OCI-LY3 (cell line): Measurements from ENCODE around the gene SAMD13.

ENCODE experiments used
- H2AFZ ChIP-seq: fragments of 200-600, 300-600 bp; shearing (Covaris generic); 2 replicates; pipeline ENCODE4 v1.6.0; 2014; ENCODE audit warnings: antibody characterized with exemption, low read depth, low read length
- H3K27ac ChIP-seq: fragments of 200-600, 300-600 bp; sonication (generic); 2 replicates; pipeline ENCODE4 v1.5.1; 2014; ENCODE audit warnings: mild to moderate bottlenecking, low read length, moderate library complexity, mixed read lengths
- H3K27me3 ChIP-seq: fragments of 200-600, 300-600 bp; sonication (generic); 2 replicates; pipeline ENCODE4 v1.6.1; 2014; ENCODE audit warnings: low read depth, low read length, mixed read lengths
- H3K36me3 ChIP-seq: fragments of 200-600, 300-600 bp; sonication (generic); replicated peaks from 2 replicates; pipeline ENCODE3; 2014; ENCODE audit warnings: low read depth, low read length, mixed read lengths
- H3K4me1 ChIP-seq: fragments of 300-600, 200-600 bp; sonication (generic); 2 replicates; pipeline ENCODE4 v1.6.1; 2014; ENCODE audit warnings: low read length, mixed read lengths
- H3K4me2 ChIP-seq: fragments of 200-600, 300-600 bp; sonication (generic); 2 replicates; pipeline ENCODE4 v1.6.1; 2014; ENCODE audit warnings: low read length, mixed read lengths
- H3K4me3 ChIP-seq: fragments of 300-600, 200-600 bp; sonication (generic); 2 replicates; pipeline ENCODE4 v1.5.1; 2014; ENCODE audit warnings: antibody characterized with exemption, mild to moderate bottlenecking, low read length, moderate library complexity
- H3K79me2 ChIP-seq: fragments of 300-600, 200-600 bp; shearing (Covaris generic); 2 replicates; pipeline ENCODE4 v1.6.1; 2014; ENCODE audit warnings: mild to moderate bottlenecking, low read length, mixed read lengths
- H3K9ac ChIP-seq: fragments of 300-600, 200-600 bp; shearing (Covaris generic); 2 replicates; pipeline ENCODE4 v1.6.0; 2014; ENCODE audit warnings: mild to moderate bottlenecking, low read length, moderate library complexity
- H3K9me3 ChIP-seq: fragments of 200-600, 300-600 bp; shearing (Covaris generic); 2 replicates; pipeline ENCODE4 v1.6.1; 2014; ENCODE audit warnings: low read length, mixed read lengths; ENCODE audit not compliant: insufficient read depth
- H4K20me1 ChIP-seq: fragments of 200-600, 300-600 bp; sonication (generic); 2 replicates; pipeline ENCODE4 v1.6.1; 2016; ENCODE audit warnings: low read length, mixed read lengths; ENCODE audit not compliant: insufficient read depth
- EZH2phosphoT487 ChIP-seq: fragments of 200-600 bp; shearing (Covaris generic); IDR thresholded peaks from 2 replicates; pipeline ENCODE4 v1.6.1; 2018; ENCODE audit warnings: antibody characterized with exemption, mixed run types, low read depth
- TF ChIP-seq, protein P1 (sequence below): fragments of 200-600, 300-600 bp; sonication (generic); IDR thresholded peaks from 2 replicates; pipeline ENCODE4 v1.5.1; 2014; ENCODE audit warnings: antibody characterized with exemption, low read length, low read depth

The SAMD13 gene

GRCh38 chr1:84267476-84267875 lies 34.0 kb upstream of the SAMD13 start:
- Histone ChIP-seq H3K9ac (no peak overlapping the region), H3K4me1 (peaks cover 16% of the 10 kb centered on the region), H3K27me3 (no peaks in the 10 kb centered on the region), H3K9me3 (no peaks in the 10 kb centered on the region), H3K4me2 (no peak overlapping the region), H4K20me1 (no peaks in the 10 kb centered on the region), H3K27ac (no peak overlapping the region), H3K36me3 (no peaks in the 10 kb centered on the region), H3K4me3 (no peak overlapping the region), H2AFZ (no peak overlapping the region), H3K79me2 (no peaks in the 10 kb centered on the region)
- TF ChIP-seq, protein P1, sequence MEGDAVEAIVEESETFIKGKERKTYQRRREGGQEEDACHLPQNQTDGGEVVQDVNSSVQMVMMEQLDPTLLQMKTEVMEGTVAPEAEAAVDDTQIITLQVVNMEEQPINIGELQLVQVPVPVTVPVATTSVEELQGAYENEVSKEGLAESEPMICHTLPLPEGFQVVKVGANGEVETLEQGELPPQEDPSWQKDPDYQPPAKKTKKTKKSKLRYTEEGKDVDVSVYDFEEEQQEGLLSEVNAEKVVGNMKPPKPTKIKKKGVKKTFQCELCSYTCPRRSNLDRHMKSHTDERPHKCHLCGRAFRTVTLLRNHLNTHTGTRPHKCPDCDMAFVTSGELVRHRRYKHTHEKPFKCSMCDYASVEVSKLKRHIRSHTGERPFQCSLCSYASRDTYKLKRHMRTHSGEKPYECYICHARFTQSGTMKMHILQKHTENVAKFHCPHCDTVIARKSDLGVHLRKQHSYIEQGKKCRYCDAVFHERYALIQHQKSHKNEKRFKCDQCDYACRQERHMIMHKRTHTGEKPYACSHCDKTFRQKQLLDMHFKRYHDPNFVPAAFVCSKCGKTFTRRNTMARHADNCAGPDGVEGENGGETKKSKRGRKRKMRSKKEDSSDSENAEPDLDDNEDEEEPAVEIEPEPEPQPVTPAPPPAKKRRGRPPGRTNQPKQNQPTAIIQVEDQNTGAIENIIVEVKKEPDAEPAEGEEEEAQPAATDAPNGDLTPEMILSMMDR, result no peak
- TF ChIP-seq EZH2phosphoT487, result no peak

- Histone ChIP-seq H3K27ac (no peak overlapping the region), H3K79me2 (no peaks in the 10 kb centered on the region), H3K36me3 (no peaks in the 10 kb centered on the region), H2AFZ (no peak overlapping the region), H3K4me2 (no peak overlapping the region), H3K4me1 (peaks cover 19% of the 10 kb centered on the region), H3K4me3 (no peak overlapping the region), H3K9ac (no peak overlapping the region), H4K20me1 (no peaks in the 10 kb centered on the region), H3K27me3 (no peaks in the 10 kb centered on the region), H3K9me3 (no peaks in the 10 kb centered on the region)
- TF ChIP-seq, protein P1, result no peak
- TF ChIP-seq EZH2phosphoT487, result no peak
These were observed 33.2 kb upstream of the SAMD13 start for GRCh38 chr1:84268346-84268745.

DNA sequence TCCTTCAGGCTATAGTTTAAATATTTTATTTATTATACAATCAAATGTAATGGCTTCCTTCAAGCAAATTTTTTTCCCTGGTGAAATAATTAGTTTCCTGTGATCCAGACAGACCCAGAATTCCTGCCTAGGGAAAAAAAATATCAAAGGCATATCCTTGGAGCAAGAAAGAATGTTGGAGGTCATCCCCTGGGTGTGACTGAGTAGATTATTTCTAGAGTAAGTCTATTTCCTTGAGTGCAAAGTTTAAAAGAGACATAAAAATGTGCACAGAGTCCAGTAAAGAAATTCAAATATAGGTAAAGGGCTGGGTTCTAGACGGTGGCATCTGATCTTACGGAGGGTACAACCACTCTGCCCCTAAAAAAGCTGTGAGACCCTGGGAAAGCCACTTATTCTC lies 32.2 kb upstream of the SAMD13 start:
- no peak for TF ChIP-seq EZH2phosphoT487
- TF ChIP-seq, protein P1, result no peak
- H3K4me3 ChIP-seq, result no peak overlapping the region
- peaks cover 19% of the 10 kb centered on the region for H3K4me1 ChIP-seq
- no peaks in the 10 kb centered on the region for H3K27me3 ChIP-seq
- H3K79me2 ChIP-seq, result no peaks in the 10 kb centered on the region
- H3K4me2 ChIP-seq, result no peak overlapping the region
- no peaks in the 10 kb centered on the region for H4K20me1 ChIP-seq
- no peak overlapping the region for H2AFZ ChIP-seq
- no peak overlapping the region for H3K27ac ChIP-seq
- no peaks in the 10 kb centered on the region for H3K36me3 ChIP-seq
- no peaks in the 10 kb centered on the region for H3K9me3 ChIP-seq
- H3K9ac ChIP-seq, result no peak overlapping the region

DNA sequence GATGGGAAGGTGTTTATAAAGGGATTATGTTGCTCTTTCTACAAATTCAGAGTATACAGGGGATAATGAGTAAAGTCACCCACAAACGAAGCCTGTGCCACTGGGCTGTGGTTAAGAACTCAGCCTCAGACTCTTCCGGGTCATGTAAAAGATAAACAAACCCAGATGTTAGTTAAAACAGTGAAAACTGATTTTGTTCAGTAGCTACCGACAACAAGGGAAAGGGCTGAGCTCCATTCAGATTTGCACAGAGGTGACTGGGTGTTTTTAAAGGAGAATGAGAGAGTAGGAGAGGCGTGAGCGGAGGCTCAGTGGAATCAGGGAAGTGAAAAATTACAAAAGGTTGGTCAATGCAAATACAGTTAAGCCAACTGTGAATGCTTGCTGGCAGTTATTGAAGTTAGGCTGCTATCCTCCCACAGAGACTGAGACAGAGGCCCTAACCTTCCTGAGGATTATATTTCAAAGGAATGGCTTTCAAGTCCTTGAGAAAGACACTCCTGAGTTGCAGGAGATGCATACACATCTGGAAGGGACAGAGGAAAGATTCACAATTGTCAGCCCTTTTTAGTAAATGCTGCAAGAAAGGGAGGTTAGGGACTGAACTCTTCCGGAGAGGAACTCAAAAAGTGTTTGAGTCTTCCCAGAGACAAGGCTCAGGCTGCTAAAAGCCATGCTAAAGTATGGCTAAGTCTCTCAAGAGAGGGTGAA lies 29.9 kb upstream of the SAMD13 start:
- H3K27ac ChIP-seq, result peak overlapping the region; percentile 59
- no peaks in the 10 kb centered on the region for H3K79me2 ChIP-seq
- peak overlapping the region; percentile 61 for H3K4me3 ChIP-seq
- peak overlapping the region; percentile 67 for H2AFZ ChIP-seq
- no peak for TF ChIP-seq EZH2phosphoT487
- TF ChIP-seq, protein P1, result no peak
- peaks cover 19% of the 10 kb centered on the region for H3K4me1 ChIP-seq
- H4K20me1 ChIP-seq, result no peaks in the 10 kb centered on the region
- H3K9ac ChIP-seq, result peak overlapping the region; percentile 54
- peak overlapping the region; percentile 93 for H3K4me2 ChIP-seq
- no peaks in the 10 kb centered on the region for H3K9me3 ChIP-seq
- H3K36me3 ChIP-seq, result no peaks in the 10 kb centered on the region
- no peaks in the 10 kb centered on the region for H3K27me3 ChIP-seq
